ENCODE results near the gene HERPUD1. TPM values are rescaled to one million over a fixed set of nuclear protein-coding genes. Genes with fewer than 3 reads are reported as not detected.

The HERPUD1 gene
- polyA plus RNA-seq, 1 experiment, result 306 TPM

- no peaks in the 10 kb centered on the region for H3K27me3 ChIP-seq (ENCODE audit: control insufficient read depth, insufficient read depth, low read length)
- no peak overlapping the region for H3K4me3 ChIP-seq (ENCODE audit: low read depth, low read length)
- POLR2A ChIA-PET, result interaction anchor here (0.5 to 1.8 kb wide), 3 partner anchors 21 to 88 kb away, joined by 6 to 16 read pairs (median 12); partner anchors contain the start of gene HERPUD1
- CTCF ChIA-PET, result interaction anchor here (0.8 to 1.9 kb wide), 3 partner anchors 14 to 135 kb away, joined by 3 to 5 read pairs (median 4); no protein-coding TSS in a partner anchor
- DNase-seq (ENCODE audit: low read depth), result peak; percentile 81
- TF ChIP-seq CTCF (IDR thresholded peaks at IDR 0.05; ENCODE audit: insufficient read depth, low read depth, low read length), result no peak
- H3K36me3 ChIP-seq (ENCODE audit: control insufficient read depth, insufficient read depth, low read length), result no peaks in the 10 kb centered on the region
Observed at GRCh38 chr16:56910654-56911539, 21.0 kb upstream of the HERPUD1 start.

GRCh38 chr16:56911771-56912571 is 20.0 kb upstream of the HERPUD1 start:
- TF ChIP-seq CTCF (IDR thresholded peaks at IDR 0.05; ENCODE audit: insufficient read depth, low read depth, low read length), result no peak
- ChIA-PET POLR2A (interaction anchor here (0.6 to 1.8 kb wide), 2 partner anchors 20 to 21 kb away, joined by 4 to 16 read pairs; partner anchors contain the start of gene HERPUD1), CTCF (interaction anchor here (1.9 kb wide), 1 partner anchor 134 kb away, joined by 5 read pairs; no protein-coding TSS in a partner anchor)
- Histone ChIP-seq H3K36me3 (ENCODE audit: control insufficient read depth, insufficient read depth, low read length) (no peaks in the 10 kb centered on the region), H3K4me3 (ENCODE audit: low read depth, low read length) (no peak overlapping the region), H3K27me3 (ENCODE audit: control insufficient read depth, insufficient read depth, low read length) (no peaks in the 10 kb centered on the region)
- DNase-seq (ENCODE audit: low read depth), result no peak

GRCh38 chr16:56912746-56913708 is 18.9 kb upstream of the HERPUD1 start:
- no peak for TF ChIP-seq CTCF (IDR thresholded peaks at IDR 0.05; ENCODE audit: insufficient read depth, low read depth, low read length)
- CTCF ChIA-PET, result no interaction called here
- DNase-seq (ENCODE audit: low read depth), result peak; percentile 87
- Histone ChIP-seq H3K36me3 (ENCODE audit: control insufficient read depth, insufficient read depth, low read length) (no peaks in the 10 kb centered on the region), H3K4me3 (ENCODE audit: low read depth, low read length) (no peak overlapping the region), H3K27me3 (ENCODE audit: control insufficient read depth, insufficient read depth, low read length) (no peaks in the 10 kb centered on the region)
- POLR2A ChIA-PET, result interaction anchor here (0.6 to 1.2 kb wide), 2 partner anchors 18 to 20 kb away, joined by 4 to 6 read pairs; no protein-coding TSS in a partner anchor

GRCh38 chr16:56914896-56915295 is 17.0 kb upstream of the HERPUD1 start:
- H3K4me3 ChIP-seq (ENCODE audit: low read depth, low read length), result no peak overlapping the region
- no peak for TF ChIP-seq CTCF (IDR thresholded peaks at IDR 0.05; ENCODE audit: insufficient read depth, low read depth, low read length)
- peaks cover 2% of the 10 kb centered on the region for H3K27me3 ChIP-seq (ENCODE audit: control insufficient read depth, insufficient read depth, low read length)
- DNase-seq (ENCODE audit: low read depth), result no peak
- no peaks in the 10 kb centered on the region for H3K36me3 ChIP-seq (ENCODE audit: control insufficient read depth, insufficient read depth, low read length)
- CTCF ChIA-PET, result no interaction called here
- POLR2A ChIA-PET, result no interaction called here
